C4-2B (cell line): ENCODE measurements around the gene NARF.

Experiments used
- CTCF ChIP-seq: fragments of 450-650 bp; conservative IDR thresholded peaks from 2 replicates; pipeline ENCODE4 v1.5.1; 2017; ENCODE audit warnings: mild to moderate bottlenecking
- ZFX ChIP-seq: fragments of 450-650 bp; IDR thresholded peaks from 2 replicates; pipeline ENCODE4 v1.6.1; 2017

- TF ChIP-seq CTCF (no peak), ZFX (no peak)
Observed at GRCh38 chr17:82475458-82475857, 16.9 kb downstream of the NARF start.
